ENCODE results near the gene SH3BP5. TPM values are rescaled to one million over a fixed set of nuclear protein-coding genes. Genes with fewer than 3 reads are reported as not detected.

The SH3BP5 gene
- polyA plus RNA-seq, 1 donor, result 12.4 TPM

DNA sequence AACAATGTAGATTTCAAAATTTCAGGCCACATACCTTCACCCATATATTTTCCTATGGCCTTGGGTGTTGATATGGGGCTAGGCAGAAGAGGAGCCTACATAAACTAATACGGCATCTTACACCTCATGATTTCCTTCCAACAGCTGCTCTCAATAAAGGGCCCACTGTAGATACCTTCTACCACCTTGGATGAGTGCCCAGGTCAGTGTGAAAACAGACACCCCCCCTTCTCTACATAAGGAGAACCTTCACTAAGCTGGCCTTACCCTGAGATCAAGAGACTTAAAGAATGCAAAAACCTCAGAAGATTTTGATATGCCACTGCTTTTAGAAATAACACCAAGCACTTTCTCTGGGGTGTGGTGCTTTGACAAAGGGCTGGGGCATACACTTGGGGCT, 42.7 kb downstream of the SH3BP5 start:
- no peak overlapping the region for H3K4me3 ChIP-seq (ENCODE audit: low read length)
- H3K36me3 ChIP-seq (ENCODE audit: control insufficient read depth, insufficient read depth, low read length), result no peaks in the 10 kb centered on the region
- no CpG with 5 or more reads among the region's 1 CpG for WGBS (ENCODE audit: insufficient coverage, low lambda C conversion rate)
- DNase-seq, result no peak
- no peak overlapping the region for H3K27ac ChIP-seq (ENCODE audit: low read length)
- no peaks in the 10 kb centered on the region for H3K27me3 ChIP-seq (ENCODE audit: control insufficient read depth, insufficient read depth, low read length)
- peaks cover 4% of the 10 kb centered on the region for H3K4me1 ChIP-seq (ENCODE audit: control insufficient read depth, insufficient read depth, low read length)
- H3K9me3 ChIP-seq (ENCODE audit: control insufficient read depth, low read depth, low read length), result no peaks in the 10 kb centered on the region

DNA sequence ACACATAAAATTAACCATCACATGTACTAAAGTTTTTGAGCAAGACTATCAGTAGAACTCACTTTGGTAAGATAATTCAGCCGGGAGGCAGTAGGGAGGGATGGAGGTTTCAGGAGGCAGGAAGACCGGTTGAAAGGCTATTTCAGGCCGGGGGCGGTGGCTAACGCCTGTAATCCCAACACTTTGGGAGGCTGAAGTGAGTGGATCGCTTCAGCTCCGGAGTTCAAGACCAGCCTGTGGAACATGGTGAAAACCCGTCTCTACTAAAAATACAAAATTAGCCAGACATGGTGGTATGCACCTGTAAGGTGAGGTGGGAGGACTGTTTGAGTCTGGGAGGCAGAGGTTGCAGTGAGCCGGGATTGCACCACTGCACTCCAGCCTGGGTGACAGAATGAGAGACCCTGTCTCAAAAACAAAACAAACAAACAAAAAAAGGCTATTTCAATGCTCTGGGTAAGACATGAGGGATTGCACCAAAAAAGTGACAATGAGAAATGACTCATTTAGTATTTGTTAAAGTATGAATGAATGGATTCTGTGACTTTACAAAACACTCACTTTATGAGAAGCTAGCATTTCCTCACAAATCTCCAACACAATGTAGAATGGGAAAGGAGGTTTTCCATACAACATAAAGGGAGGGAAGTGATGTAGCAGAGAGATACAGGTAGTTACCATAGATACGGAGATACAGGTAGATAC, 43.9 kb downstream of the SH3BP5 start:
- peaks cover 4% of the 10 kb centered on the region for H3K4me1 ChIP-seq (ENCODE audit: control insufficient read depth, insufficient read depth, low read length)
- DNase-seq, result no peak
- no peak overlapping the region for H3K4me3 ChIP-seq (ENCODE audit: low read length)

DNA sequence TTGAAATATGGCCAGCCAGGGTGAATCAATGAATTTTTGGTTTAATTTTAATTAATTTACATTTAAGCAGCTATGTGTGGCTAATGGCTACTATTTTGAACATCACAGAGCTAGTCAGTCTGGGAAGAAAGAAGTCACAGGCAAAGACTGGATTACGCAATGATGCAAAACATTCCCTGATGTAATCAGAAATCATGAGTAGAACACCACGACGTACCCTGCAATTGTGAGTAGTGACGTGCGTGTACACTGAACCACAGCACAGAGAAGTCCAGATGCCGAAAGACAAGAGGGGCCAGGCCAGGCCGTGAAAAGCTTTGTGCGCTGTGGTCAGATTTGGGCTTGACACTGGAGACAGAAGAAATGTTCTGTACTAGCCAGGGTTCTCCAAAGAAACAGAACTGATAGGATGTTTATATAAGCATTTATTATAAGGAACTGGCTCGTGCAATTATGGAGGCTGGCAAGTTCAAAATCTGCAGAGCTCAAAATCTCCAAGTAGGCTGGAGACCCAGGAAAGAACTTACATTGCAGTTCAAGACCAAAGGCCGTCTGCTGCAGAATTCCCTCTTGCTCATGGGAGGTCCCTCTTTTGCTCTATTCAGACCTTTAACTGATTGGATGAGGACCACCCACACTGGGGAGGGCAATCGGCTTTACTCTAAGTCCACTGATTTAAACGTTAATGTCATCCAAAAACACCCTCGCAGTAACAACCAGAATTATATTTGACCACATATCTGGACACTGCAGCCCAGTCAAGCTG, 44.6 kb downstream of the SH3BP5 start:
- Histone ChIP-seq H3K9me3 (ENCODE audit: control insufficient read depth, low read depth, low read length) (no peaks in the 10 kb centered on the region), H3K27me3 (ENCODE audit: control insufficient read depth, insufficient read depth, low read length) (no peaks in the 10 kb centered on the region), H3K4me1 (ENCODE audit: control insufficient read depth, insufficient read depth, low read length) (no peaks in the 10 kb centered on the region), H3K27ac (ENCODE audit: low read length) (no peak overlapping the region), H3K36me3 (ENCODE audit: control insufficient read depth, insufficient read depth, low read length) (no peaks in the 10 kb centered on the region), H3K4me3 (ENCODE audit: low read length) (no peak overlapping the region)
- no peak for DNase-seq
- WGBS (ENCODE audit: insufficient coverage, low lambda C conversion rate), result no CpG with 5 or more reads among the region's 13 CpGs

More for the DNA sequence above, 43.9 kb downstream of the SH3BP5 start:
- H3K9me3 ChIP-seq (ENCODE audit: control insufficient read depth, low read depth, low read length), result no peaks in the 10 kb centered on the region
- no peak overlapping the region for H3K27ac ChIP-seq (ENCODE audit: low read length)
- WGBS (ENCODE audit: insufficient coverage, low lambda C conversion rate), result 100% methylated on average over 2 of the region's 10 CpGs
- H3K36me3 ChIP-seq (ENCODE audit: control insufficient read depth, insufficient read depth, low read length), result no peaks in the 10 kb centered on the region
- H3K27me3 ChIP-seq (ENCODE audit: control insufficient read depth, insufficient read depth, low read length), result no peaks in the 10 kb centered on the region

DNA sequence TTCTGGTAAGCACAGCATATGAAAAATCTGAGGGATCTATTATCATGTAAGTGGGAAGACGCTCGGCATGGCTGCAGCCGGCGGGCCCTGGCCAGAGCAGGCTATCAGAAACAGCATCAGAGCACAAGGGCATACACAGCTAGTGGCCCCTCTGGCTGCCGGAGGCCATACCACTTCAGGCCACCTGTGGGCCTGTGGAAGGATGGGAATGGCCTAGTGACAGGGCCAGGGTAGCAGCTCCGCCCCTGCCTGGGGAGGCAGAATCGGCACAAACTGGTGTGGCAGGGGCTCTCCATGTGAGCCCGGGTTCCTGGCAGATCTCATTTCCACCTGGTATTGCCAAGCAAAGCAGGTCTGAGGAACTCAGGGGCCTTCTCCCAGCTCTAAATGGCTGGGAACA, 46.4 kb downstream of the SH3BP5 start:
- Histone ChIP-seq H3K27me3 (ENCODE audit: control insufficient read depth, insufficient read depth, low read length) (no peaks in the 10 kb centered on the region), H3K36me3 (ENCODE audit: control insufficient read depth, insufficient read depth, low read length) (no peaks in the 10 kb centered on the region), H3K9me3 (ENCODE audit: control insufficient read depth, low read depth, low read length) (no peaks in the 10 kb centered on the region), H3K4me1 (ENCODE audit: control insufficient read depth, insufficient read depth, low read length) (no peaks in the 10 kb centered on the region), H3K4me3 (ENCODE audit: low read length) (no peak overlapping the region), H3K27ac (ENCODE audit: low read length) (no peak overlapping the region)
- 100% methylated on average over 2 of the region's 8 CpGs for WGBS (ENCODE audit: insufficient coverage, low lambda C conversion rate)
- no peak for DNase-seq

DNA sequence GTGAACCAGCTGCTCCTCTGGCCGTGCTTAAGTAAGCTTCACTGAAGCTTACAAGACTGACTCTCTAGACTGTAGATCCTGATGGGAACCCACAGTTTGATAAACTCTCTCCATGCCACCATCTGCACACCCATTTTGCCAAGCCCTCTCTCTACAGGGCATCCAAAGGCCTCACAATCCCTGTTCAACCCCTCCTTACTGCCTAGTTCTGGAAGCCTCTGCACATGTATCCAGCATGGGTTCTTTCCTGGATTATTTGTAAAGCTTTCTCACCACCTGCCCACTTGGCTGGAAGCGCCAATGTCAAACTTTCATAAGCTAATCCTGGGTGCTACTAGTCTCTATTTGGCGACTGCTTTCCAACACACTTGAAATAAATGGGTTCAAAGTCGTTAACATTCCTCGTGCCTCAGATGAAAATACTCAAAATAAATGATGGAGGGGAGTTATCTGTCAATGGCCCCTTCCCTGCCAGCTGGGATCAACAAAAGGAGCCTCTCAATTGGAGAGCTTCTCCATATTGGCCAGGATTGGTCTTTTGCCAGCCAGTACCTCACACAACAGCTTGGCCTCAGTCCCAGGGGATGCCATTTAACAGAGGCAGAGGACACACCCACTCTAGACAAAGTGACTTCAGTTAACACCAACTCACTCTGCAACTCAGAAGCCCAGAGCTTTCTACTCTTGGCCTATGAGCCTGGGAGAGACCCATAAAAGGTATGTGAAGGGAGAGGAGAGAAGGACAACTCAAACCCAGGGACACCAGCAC, 48.1 kb downstream of the SH3BP5 start:
- H3K4me1 ChIP-seq (ENCODE audit: control insufficient read depth, insufficient read depth, low read length), result no peaks in the 10 kb centered on the region
- no peak for DNase-seq
- H3K36me3 ChIP-seq (ENCODE audit: control insufficient read depth, insufficient read depth, low read length), result no peaks in the 10 kb centered on the region
- no CpG with 5 or more reads among the region's 5 CpGs for WGBS (ENCODE audit: insufficient coverage, low lambda C conversion rate)
- no peak overlapping the region for H3K4me3 ChIP-seq (ENCODE audit: low read length)
- no peaks in the 10 kb centered on the region for H3K27me3 ChIP-seq (ENCODE audit: control insufficient read depth, insufficient read depth, low read length)
- H3K27ac ChIP-seq (ENCODE audit: low read length), result no peak overlapping the region
- no peaks in the 10 kb centered on the region for H3K9me3 ChIP-seq (ENCODE audit: control insufficient read depth, low read depth, low read length)

DNA sequence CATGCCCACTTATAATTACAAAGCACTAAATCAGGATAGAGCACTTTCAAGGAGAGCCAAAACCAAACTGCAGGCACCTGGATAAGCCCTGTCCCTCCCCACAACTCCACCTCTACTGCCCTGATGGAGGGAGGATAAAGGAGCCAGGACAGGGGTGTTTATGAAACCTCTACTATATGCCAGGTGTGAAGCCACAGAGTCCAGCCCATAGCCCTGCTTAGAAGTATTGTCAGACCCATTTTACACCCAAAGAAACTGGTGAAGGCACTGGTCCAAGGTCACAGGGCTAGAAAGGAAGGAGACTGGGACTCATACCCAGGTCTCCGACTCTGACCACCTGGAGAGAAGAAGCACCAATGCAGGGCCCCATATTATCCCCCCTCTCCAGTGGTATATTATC, 48.7 kb downstream of the SH3BP5 start:
- H3K27me3 ChIP-seq (ENCODE audit: control insufficient read depth, insufficient read depth, low read length), result no peaks in the 10 kb centered on the region
- H3K4me1 ChIP-seq (ENCODE audit: control insufficient read depth, insufficient read depth, low read length), result no peaks in the 10 kb centered on the region
- H3K9me3 ChIP-seq (ENCODE audit: control insufficient read depth, low read depth, low read length), result no peaks in the 10 kb centered on the region
- no peak overlapping the region for H3K27ac ChIP-seq (ENCODE audit: low read length)
- DNase-seq, result no peak
- no peaks in the 10 kb centered on the region for H3K36me3 ChIP-seq (ENCODE audit: control insufficient read depth, insufficient read depth, low read length)
- no CpG with 5 or more reads among the region's 1 CpG for WGBS (ENCODE audit: insufficient coverage, low lambda C conversion rate)
- H3K4me3 ChIP-seq (ENCODE audit: low read length), result no peak overlapping the region

DNA sequence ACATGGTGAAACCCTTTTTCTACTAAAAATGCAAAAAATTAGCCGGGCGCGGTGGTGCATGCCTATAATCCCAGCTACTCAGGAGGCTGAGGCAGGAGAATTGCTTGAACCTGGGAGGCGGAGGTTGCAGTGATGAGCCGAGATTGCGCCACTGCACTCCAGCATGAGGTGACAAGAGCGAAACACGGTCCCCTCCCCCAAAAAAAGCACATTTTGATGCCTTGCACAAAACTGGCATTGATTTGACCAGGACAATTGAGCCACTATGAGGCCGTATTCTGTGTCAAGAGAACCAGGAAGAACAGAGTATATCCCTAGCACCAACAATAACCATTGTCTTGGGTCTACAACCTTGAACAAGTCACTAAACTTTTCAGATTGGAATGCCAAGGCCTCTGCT, 50.6 kb downstream of the SH3BP5 start:
- Histone ChIP-seq H3K27ac (ENCODE audit: low read length) (no peak overlapping the region), H3K4me3 (ENCODE audit: low read length) (no peak overlapping the region), H3K9me3 (ENCODE audit: control insufficient read depth, low read depth, low read length) (no peaks in the 10 kb centered on the region), H3K4me1 (ENCODE audit: control insufficient read depth, insufficient read depth, low read length) (no peaks in the 10 kb centered on the region), H3K27me3 (ENCODE audit: control insufficient read depth, insufficient read depth, low read length) (no peaks in the 10 kb centered on the region), H3K36me3 (ENCODE audit: control insufficient read depth, insufficient read depth, low read length) (no peaks in the 10 kb centered on the region)
- no CpG with 5 or more reads among the region's 9 CpGs for WGBS (ENCODE audit: insufficient coverage, low lambda C conversion rate)
- DNase-seq, result no peak

DNA sequence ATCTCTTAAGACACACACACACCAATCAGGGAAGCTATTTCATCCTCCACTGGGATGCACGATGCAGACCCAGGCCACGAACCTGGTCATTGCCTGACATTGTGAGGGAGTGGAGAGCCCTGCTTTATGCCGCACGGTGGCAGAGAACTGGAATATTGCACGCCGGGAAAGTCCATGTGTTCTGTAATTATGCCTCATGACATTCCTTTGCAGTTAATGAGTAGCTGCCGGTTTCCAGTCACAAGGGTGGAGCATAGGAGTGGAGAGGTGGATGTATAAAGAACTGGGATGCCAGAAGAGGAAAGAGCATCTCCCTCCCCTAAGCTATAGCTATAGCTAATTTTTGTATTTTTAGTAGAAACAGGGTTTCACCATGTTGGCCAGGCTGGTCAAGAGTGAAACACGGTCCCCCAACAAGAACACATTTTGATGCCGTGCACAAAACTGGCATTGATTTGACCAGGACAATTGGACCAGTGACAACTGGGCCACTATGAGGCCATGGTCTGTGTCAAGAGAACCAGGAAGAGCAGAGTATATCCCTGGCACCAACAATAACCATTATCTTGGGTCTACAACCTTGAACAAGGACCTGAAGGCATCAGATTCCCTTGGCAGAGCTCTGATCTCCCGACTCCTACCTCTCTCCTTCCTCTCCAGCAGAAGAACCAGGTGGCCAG, 51.4 kb downstream of the SH3BP5 start:
- no CpG with 5 or more reads among the region's 10 CpGs for WGBS (ENCODE audit: insufficient coverage, low lambda C conversion rate)
- no peaks in the 10 kb centered on the region for H3K4me1 ChIP-seq (ENCODE audit: control insufficient read depth, insufficient read depth, low read length)
- H3K27ac ChIP-seq (ENCODE audit: low read length), result no peak overlapping the region
- no peak overlapping the region for H3K4me3 ChIP-seq (ENCODE audit: low read length)
- H3K9me3 ChIP-seq (ENCODE audit: control insufficient read depth, low read depth, low read length), result no peaks in the 10 kb centered on the region
- DNase-seq, result peak; percentile 54 to 72
- no peaks in the 10 kb centered on the region for H3K27me3 ChIP-seq (ENCODE audit: control insufficient read depth, insufficient read depth, low read length)
- H3K36me3 ChIP-seq (ENCODE audit: control insufficient read depth, insufficient read depth, low read length), result no peaks in the 10 kb centered on the region

DNA sequence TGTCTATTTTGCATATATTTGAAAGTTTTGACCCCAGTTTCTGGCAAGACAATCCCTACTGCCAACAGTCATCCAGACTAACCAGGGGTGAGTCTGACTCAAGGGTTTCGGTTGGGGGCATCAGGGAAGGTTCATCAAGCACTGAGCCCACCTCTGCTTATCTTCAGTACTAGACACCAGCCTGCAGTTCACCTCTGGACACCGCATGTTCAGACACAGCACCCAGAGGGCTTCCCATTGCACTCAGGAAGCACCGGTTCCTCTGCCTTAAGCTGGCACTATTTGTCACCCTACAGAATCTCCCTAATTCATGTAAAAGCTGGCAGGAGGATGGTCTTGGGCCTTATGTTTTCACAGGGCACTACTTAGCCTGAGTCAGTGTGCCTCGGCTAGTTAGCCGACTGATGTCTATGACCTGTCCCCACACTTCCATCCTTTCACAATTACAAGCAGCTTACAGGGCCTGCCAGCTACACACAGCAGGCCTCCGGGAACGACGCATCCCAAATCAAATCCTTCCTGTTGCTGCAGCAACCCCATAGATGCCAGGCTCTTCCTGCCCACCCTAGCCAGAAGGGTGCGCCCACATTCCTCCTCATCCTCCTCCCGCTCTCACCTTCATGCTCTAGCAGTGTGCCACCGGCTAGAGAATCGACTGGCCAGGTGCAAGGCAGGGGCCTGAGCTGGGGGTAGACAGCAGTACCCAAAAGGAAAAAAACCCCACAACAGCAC, 52.5 kb downstream of the SH3BP5 start:
- no peak for DNase-seq
- Histone ChIP-seq H3K27me3 (ENCODE audit: control insufficient read depth, insufficient read depth, low read length) (no peaks in the 10 kb centered on the region), H3K4me3 (ENCODE audit: low read length) (no peak overlapping the region), H3K4me1 (ENCODE audit: control insufficient read depth, insufficient read depth, low read length) (no peaks in the 10 kb centered on the region), H3K36me3 (ENCODE audit: control insufficient read depth, insufficient read depth, low read length) (no peaks in the 10 kb centered on the region), H3K9me3 (ENCODE audit: control insufficient read depth, low read depth, low read length) (no peaks in the 10 kb centered on the region), H3K27ac (ENCODE audit: low read length) (no peak overlapping the region)
- WGBS (ENCODE audit: insufficient coverage, low lambda C conversion rate), result no CpG with 5 or more reads among the region's 12 CpGs

All from large intestine (tissue), 3 donors.